Astrocyte of the cerebellum (primary cell): ENCODE measurements around the gene NUDT3.

ENCODE experiments used
- DNase-seq: peaks from one replicate; pipeline ENCODE4 v3.0.0-alpha.2; 2011; ENCODE audit warnings: low read depth
- H3K4me3 ChIP-seq: 2 replicates; pipeline ENCODE4 v1.5.1; 2011; ENCODE audit warnings: mild to moderate bottlenecking, low read depth, low read length, moderate library complexity
- CTCF ChIP-seq: IDR thresholded peaks from 2 replicates; pipeline ENCODE4 v1.5.1; 2012; ENCODE audit warnings: low read length, low read depth, moderate library complexity, mild to moderate bottlenecking; ENCODE audit errors: missing control alignments
- in situ Hi-C: cut with HindIII; loops from 2 replicates; pipeline ENCODE4 v1.10.0; 2017; ENCODE audit warnings: low sequenced_read_pairs

NUDT3 gene

GRCh38 chr6:34316431-34317171, 75.9 kb downstream of the NUDT3 start:
- H3K4me3 ChIP-seq: no peak overlapping the region
- DNase-seq: no peak
- no peak for TF ChIP-seq CTCF
- in situ Hi-C loops: no loop called here

- no peak for DNase-seq
- in situ Hi-C loops: no loop called here
- TF ChIP-seq CTCF: no peak
- no peak overlapping the region for H3K4me3 ChIP-seq
These were observed 76.7 kb downstream of the NUDT3 start for GRCh38 chr6:34315780-34316179.

- H3K4me3 ChIP-seq: no peak overlapping the region
- TF ChIP-seq CTCF: no peak
- in situ Hi-C loops: no loop called here
- DNase-seq: no peak
These were observed 77.2 kb downstream of the NUDT3 start for GRCh38 chr6:34315256-34315655.

- in situ Hi-C loops: no loop called here
- no peak for DNase-seq
- no peak for TF ChIP-seq CTCF
- no peak overlapping the region for H3K4me3 ChIP-seq
These were observed 80.2 kb downstream of the NUDT3 start for GRCh38 chr6:34312259-34312658.

- in situ Hi-C loops: no loop called here
- TF ChIP-seq CTCF: no peak
- no peak overlapping the region for H3K4me3 ChIP-seq
- no peak for DNase-seq
These were observed 81.7 kb downstream of the NUDT3 start for GRCh38 chr6:34310817-34311216.

- no peak for TF ChIP-seq CTCF
- DNase-seq: no peak
- H3K4me3 ChIP-seq: no peak overlapping the region
- in situ Hi-C loops: no loop called here
These were observed 84.0 kb downstream of the NUDT3 start for GRCh38 chr6:34308483-34308882.
